GM23338 (cell line): ENCODE data around the gene KCNN2. TPM values are rescaled to one million over a fixed set of nuclear protein-coding genes. Genes with fewer than 3 reads are reported as not detected.

Source experiments
- ATAC-seq: fragments of 200-7000 bp; cut with Tn5 transposase; 3 replicates; pipeline ENCODE4 v1.9.1; 2020
- DNase-seq: peaks from one replicate; pipeline ENCODE4 v3.0.0-alpha.2; 2015; ENCODE audit warnings: low spot score
- H2AFZ ChIP-seq: fragments of 200-600 bp; sonication (generic); 2 replicates; pipeline ENCODE4 v1.8.0; 2016; ENCODE audit warnings: antibody characterized with exemption, mild to moderate bottlenecking, moderate library complexity
- H3F3A ChIP-seq: fragments of 200-600 bp; sonication (generic); replicated peaks from 2 replicates; pipeline ENCODE4 v1.8.0; 2017; ENCODE audit warnings: antibody characterized with exemption, mixed run types, low read depth
- H3K27ac ChIP-seq: fragments of 200-600 bp; sonication (generic); 2 replicates; pipeline ENCODE4 v1.6.1; 2016; ENCODE audit warnings: low read depth
- H3K27me3 ChIP-seq: fragments of 200-600 bp; sonication (generic); 2 replicates; pipeline ENCODE4 v1.8.0; 2016; ENCODE audit warnings: mild to moderate bottlenecking, mixed run types, moderate library complexity; ENCODE audit not compliant: insufficient read depth
- H3K36me3 ChIP-seq: fragments of 200-600 bp; sonication (generic); 2 replicates; pipeline ENCODE4 v1.8.0; 2016; ENCODE audit warnings: mild to moderate bottlenecking; ENCODE audit not compliant: insufficient read depth
- H3K4me1 ChIP-seq: fragments of 200-600 bp; sonication (generic); 2 replicates; pipeline ENCODE4 v1.8.0; 2016; ENCODE audit warnings: mild to moderate bottlenecking, moderate library complexity; ENCODE audit not compliant: insufficient read depth
- H3K4me2 ChIP-seq: fragments of 200-600 bp; sonication (generic); 2 replicates; pipeline ENCODE4 v1.7.1; 2017; ENCODE audit warnings: mixed run types
- H3K4me3 ChIP-seq: fragments of 200-600 bp; sonication (generic); 2 replicates; pipeline ENCODE4 v1.6.1; 2016; ENCODE audit warnings: mixed run types
- H3K79me2 ChIP-seq: fragments of 200-600 bp; sonication (generic); replicated peaks from 2 replicates; pipeline ENCODE4 v1.8.0; 2017; ENCODE audit warnings: mild to moderate bottlenecking; ENCODE audit not compliant: insufficient read depth
- H3K9me2 ChIP-seq: fragments of 200-600 bp; sonication (generic); 2 replicates; pipeline ENCODE4 v1.8.0; 2017; ENCODE audit not compliant: insufficient read depth
- H4K20me1 ChIP-seq: fragments of 200-600 bp; sonication (generic); replicated peaks from 2 replicates; pipeline ENCODE4 v1.8.0; 2017; ENCODE audit warnings: mild to moderate bottlenecking; ENCODE audit not compliant: insufficient read depth
- H3K27ac Mint-ChIP-seq: 2 replicates; pipeline ENCODE4 v1.8.0; 2020; ENCODE audit warnings: inconsistent platforms, mild to moderate bottlenecking, moderate library complexity, mixed read lengths
- H3K27me3 Mint-ChIP-seq: 3 replicates; pipeline ENCODE4 v1.8.0; 2022; ENCODE audit warnings: low read depth, mild to moderate bottlenecking, moderate library complexity, mixed read lengths, inconsistent platforms; ENCODE audit not compliant: insufficient read depth, poor library complexity
- H3K36me3 Mint-ChIP-seq: 3 replicates; pipeline ENCODE4 v1.8.0; 2021; ENCODE audit warnings: low read depth, mild to moderate bottlenecking, inconsistent platforms, moderate library complexity, mixed read lengths
- H3K4me1 Mint-ChIP-seq: 3 replicates; pipeline ENCODE4 v1.8.0; 2020; ENCODE audit warnings: mild to moderate bottlenecking, inconsistent platforms, mixed read lengths
- H3K4me3 Mint-ChIP-seq: 3 replicates; pipeline ENCODE4 v1.8.0; 2021; ENCODE audit warnings: moderate library complexity, mild to moderate bottlenecking, inconsistent platforms, mixed read lengths
- H3K9me3 Mint-ChIP-seq: 3 replicates; pipeline ENCODE4 v1.8.0; 2020; ENCODE audit warnings: moderate library complexity, mild to moderate bottlenecking, inconsistent platforms, mixed read lengths
- CREB1 ChIP-seq: fragments of 250-450 bp; sonication (Bioruptor Pico); IDR thresholded peaks from 2 replicates; pipeline ENCODE4 v1.5.0; 2020; ENCODE audit warnings: low read depth, mild to moderate bottlenecking, moderate library complexity
- CTCF ChIP-seq, 2 experiments: fragments of 200-600 bp in 1 of 2; sonication (generic) in 1 of 2; conservative IDR thresholded peaks; 2 replicates each; pipeline versions ENCODE4 v1.5.1 to v1.6.1; 2016 to 2017; ENCODE audit warnings: antibody characterized with exemption in 2 of 2, low read depth in 2 of 2, mild to moderate bottlenecking in 2 of 2, moderate library complexity in 1 of 2
- ETS1 ChIP-seq: IDR thresholded peaks from 2 replicates; pipeline ENCODE4 v1.6.1; 2016; ENCODE audit warnings: antibody characterized with exemption
- EZH2 ChIP-seq: fragments of 200-600 bp; sonication (generic); IDR thresholded peaks from one replicate; pipeline ENCODE4 v1.8.0; 2017; ENCODE audit warnings: antibody characterized with exemption, mild to moderate bottlenecking, low read depth; ENCODE audit not compliant: unreplicated experiment
- EZH2phosphoT487 ChIP-seq: fragments of 200-600 bp; sonication (generic); IDR thresholded peaks from one replicate; pipeline ENCODE4 v1.8.1; 2018; ENCODE audit warnings: antibody characterized with exemption; ENCODE audit not compliant: unreplicated experiment
- JUNB ChIP-seq: IDR thresholded peaks from one replicate; pipeline ENCODE4 v1.6.1; 2016; ENCODE audit warnings: antibody characterized with exemption; ENCODE audit not compliant: unreplicated experiment
- NANOG ChIP-seq: IDR thresholded peaks from 2 replicates; pipeline ENCODE4 v1.6.1; 2016; ENCODE audit warnings: antibody characterized with exemption, borderline replicate concordance
- POLR2AphosphoS5 ChIP-seq: IDR thresholded peaks from 2 replicates; pipeline ENCODE4 v1.6.1; 2016; ENCODE audit warnings: antibody characterized with exemption, low read depth
- STAT1 ChIP-seq: IDR thresholded peaks from one replicate; pipeline ENCODE4 v1.6.1; 2016; ENCODE audit warnings: antibody characterized with exemption; ENCODE audit not compliant: unreplicated experiment
- ZNF114 ChIP-seq: fragments of 250-450 bp; sonication (Bioruptor Pico); IDR thresholded peaks from 2 replicates; pipeline ENCODE4 v1.5.0; 2020; ENCODE audit warnings: mild to moderate bottlenecking, moderate library complexity
- ZNF331 ChIP-seq: fragments of 250-450 bp; sonication (Bioruptor Pico); IDR thresholded peaks from 2 replicates; pipeline ENCODE4 v1.5.0; 2020; ENCODE audit warnings: low read depth, mild to moderate bottlenecking, moderate library complexity
- ZNF462 ChIP-seq: fragments of 250-450 bp; sonication (Bioruptor Pico); IDR thresholded peaks from 2 replicates; pipeline ENCODE4 v1.5.0; 2020; ENCODE audit warnings: mild to moderate bottlenecking, moderate library complexity
- polyA plus RNA-seq: library from polyadenylated mRNA; unstranded; fragments of >200 nt; fragmentation: Nextera tagmentation; extraction: Ambion mirVana; gene quantifications from 2 replicates; pipeline ENCODE4 v1.2.1, GENCODE V29; 2016
- total RNA-seq: library from RNA; depleted of rRNA; stranded (reverse); fragments of >200 nt; shearing (Covaris generic); gene quantifications from 2 replicates; pipeline ENCODE4 v1.2.3, GENCODE V29; 2014
- TF ChIP-seq, protein P1 (sequence below): IDR thresholded peaks from one replicate; pipeline ENCODE4 v1.6.1; 2018; ENCODE audit warnings: antibody characterized with exemption; ENCODE audit not compliant: unreplicated experiment

KCNN2 gene
- total and polyA plus RNA-seq, 2 experiments from 2014 or later: 14.7 to 15.9 TPM

DNA sequence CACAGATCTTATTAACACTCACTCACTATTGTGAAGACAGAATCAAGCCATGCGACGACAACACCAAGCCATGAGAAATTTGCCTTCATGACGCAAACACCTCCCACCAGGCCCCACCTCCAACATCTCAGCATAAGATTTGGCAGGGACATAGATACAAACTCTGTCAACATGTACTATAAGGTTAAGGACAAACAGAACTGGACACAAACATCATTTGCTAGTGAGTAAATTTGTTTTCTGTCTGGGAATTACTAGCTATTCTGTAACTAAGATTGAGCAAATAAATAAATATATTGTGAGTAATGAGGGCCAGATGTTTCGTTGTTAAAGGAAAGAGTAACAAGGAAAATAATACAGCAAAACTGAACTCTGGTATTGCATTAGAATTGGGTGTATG, 15.7 kb upstream of the KCNN2 start:
- H3K27ac Mint-ChIP-seq: no peak overlapping the region
- H3K4me3 Mint-ChIP-seq: no peak overlapping the region
- H3K9me2 ChIP-seq: 0 out of 2 replicates have a peak, but pooled peaks cover 2% of the 10 kb centered on the region
- no peaks in the 10 kb centered on the region for H3K27me3 Mint-ChIP-seq
- no peaks in the 10 kb centered on the region for H3K4me1 Mint-ChIP-seq
- no peaks in the 10 kb centered on the region for H3K4me1 ChIP-seq
- H3K36me3 ChIP-seq: peaks cover 4% of the 10 kb centered on the region
- H3K36me3 Mint-ChIP-seq: peaks cover 3% of the 10 kb centered on the region; the same call in 2 of the 3 replicates
- DNase-seq (no peak), ATAC-seq (no peak)
- H3F3A ChIP-seq: no peaks in the 10 kb centered on the region
- H3K27ac ChIP-seq: no peak overlapping the region
- 0 out of 2 replicates have a peak overlapping the region, but pooled peaks have one; percentile 7 for H2AFZ ChIP-seq
- H3K79me2 ChIP-seq: no peaks in the 10 kb centered on the region
- peaks cover 14% of the 10 kb centered on the region; the same call in 2 of the 3 replicates for H3K9me3 Mint-ChIP-seq
- H4K20me1 ChIP-seq: no peaks in the 10 kb centered on the region
- H3K4me3 ChIP-seq: no peak overlapping the region
- no peaks in the 10 kb centered on the region for H3K27me3 ChIP-seq
- no peak for TF ChIP-seq EZH2phosphoT487
- TF ChIP-seq ZNF114 (CRISPR knock-in tag): no peak
- TF ChIP-seq ZNF331 (CRISPR knock-in tag): no peak
- no peak for TF ChIP-seq ZNF462
- TF ChIP-seq EZH2: no peak
- TF ChIP-seq, protein P1, sequence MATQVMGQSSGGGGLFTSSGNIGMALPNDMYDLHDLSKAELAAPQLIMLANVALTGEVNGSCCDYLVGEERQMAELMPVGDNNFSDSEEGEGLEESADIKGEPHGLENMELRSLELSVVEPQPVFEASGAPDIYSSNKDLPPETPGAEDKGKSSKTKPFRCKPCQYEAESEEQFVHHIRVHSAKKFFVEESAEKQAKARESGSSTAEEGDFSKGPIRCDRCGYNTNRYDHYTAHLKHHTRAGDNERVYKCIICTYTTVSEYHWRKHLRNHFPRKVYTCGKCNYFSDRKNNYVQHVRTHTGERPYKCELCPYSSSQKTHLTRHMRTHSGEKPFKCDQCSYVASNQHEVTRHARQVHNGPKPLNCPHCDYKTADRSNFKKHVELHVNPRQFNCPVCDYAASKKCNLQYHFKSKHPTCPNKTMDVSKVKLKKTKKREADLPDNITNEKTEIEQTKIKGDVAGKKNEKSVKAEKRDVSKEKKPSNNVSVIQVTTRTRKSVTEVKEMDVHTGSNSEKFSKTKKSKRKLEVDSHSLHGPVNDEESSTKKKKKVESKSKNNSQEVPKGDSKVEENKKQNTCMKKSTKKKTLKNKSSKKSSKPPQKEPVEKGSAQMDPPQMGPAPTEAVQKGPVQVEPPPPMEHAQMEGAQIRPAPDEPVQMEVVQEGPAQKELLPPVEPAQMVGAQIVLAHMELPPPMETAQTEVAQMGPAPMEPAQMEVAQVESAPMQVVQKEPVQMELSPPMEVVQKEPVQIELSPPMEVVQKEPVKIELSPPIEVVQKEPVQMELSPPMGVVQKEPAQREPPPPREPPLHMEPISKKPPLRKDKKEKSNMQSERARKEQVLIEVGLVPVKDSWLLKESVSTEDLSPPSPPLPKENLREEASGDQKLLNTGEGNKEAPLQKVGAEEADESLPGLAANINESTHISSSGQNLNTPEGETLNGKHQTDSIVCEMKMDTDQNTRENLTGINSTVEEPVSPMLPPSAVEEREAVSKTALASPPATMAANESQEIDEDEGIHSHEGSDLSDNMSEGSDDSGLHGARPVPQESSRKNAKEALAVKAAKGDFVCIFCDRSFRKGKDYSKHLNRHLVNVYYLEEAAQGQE: no peak
- no peak for TF ChIP-seq POLR2AphosphoS5
- no peak for TF ChIP-seq ETS1
- no peak for TF ChIP-seq NANOG
- no peak for TF ChIP-seq STAT1
- no peak for TF ChIP-seq JUNB
- no peak for TF ChIP-seq CREB1 (CRISPR knock-in tag)
- TF ChIP-seq CTCF (conservative IDR thresholded peaks at IDR 0.05; ENCODE audit: low read depth in 2 of 2): no peak
- H3K4me2 ChIP-seq: no peak overlapping the region
